HG03469 (cell line): ENCODE measurements around the gene DKK2.

Experiments
- ATAC-seq: cut with Tn5 transposase; IDR thresholded peaks from one replicate; pipeline ENCODE4 v1.9.1; 2021; ENCODE audit warnings: mild to moderate bottlenecking, moderate library complexity, moderate number of reproducible peaks; ENCODE audit not compliant: unreplicated experiment

The DKK2 gene

GRCh38 chr4:107017443-107018343 is 18.4 kb downstream of the DKK2 start:
- no peak for ATAC-seq

- no peak for ATAC-seq
Observed at GRCh38 chr4:107011312-107011711, 24.8 kb downstream of the DKK2 start.

- no peak for ATAC-seq
Observed at GRCh38 chr4:107009196-107009968, 26.7 kb downstream of the DKK2 start.

GRCh38 chr4:107008115-107008514 is 28.0 kb downstream of the DKK2 start:
- ATAC-seq, result no peak

GRCh38 chr4:107006218-107006617 is 29.9 kb downstream of the DKK2 start:
- ATAC-seq, result no peak

- no peak for ATAC-seq
Observed at GRCh38 chr4:106996490-106996889, 39.6 kb downstream of the DKK2 start.

- ATAC-seq, result no peak
Observed at GRCh38 chr4:106993827-106994226, 42.3 kb downstream of the DKK2 start.

GRCh38 chr4:106987311-106987710 is 48.8 kb downstream of the DKK2 start:
- ATAC-seq, result no peak

- ATAC-seq, result no peak
Observed at GRCh38 chr4:106986486-106986885, 49.6 kb downstream of the DKK2 start.

GRCh38 chr4:106985830-106986229 is 50.3 kb downstream of the DKK2 start:
- ATAC-seq, result no peak

GRCh38 chr4:106982711-106983211 is 53.4 kb downstream of the DKK2 start:
- ATAC-seq, result no peak

GRCh38 chr4:106981431-106981830 is 54.7 kb downstream of the DKK2 start:
- no peak for ATAC-seq

GRCh38 chr4:106979476-106979875 is 56.6 kb downstream of the DKK2 start:
- ATAC-seq, result no peak

GRCh38 chr4:106978046-106978774 is 57.9 kb downstream of the DKK2 start:
- no peak for ATAC-seq

GRCh38 chr4:106971636-106972035 is 64.5 kb downstream of the DKK2 start:
- no peak for ATAC-seq

- no peak for ATAC-seq
Observed at GRCh38 chr4:106967892-106968291, 68.2 kb downstream of the DKK2 start.

GRCh38 chr4:106953036-106953705 is 82.9 kb downstream of the DKK2 start:
- ATAC-seq, result no peak

- no peak for ATAC-seq
Observed at GRCh38 chr4:106951891-106952290, 84.2 kb downstream of the DKK2 start.

- ATAC-seq, result no peak
Observed at GRCh38 chr4:106941841-106942240, 94.3 kb downstream of the DKK2 start.

- no peak for ATAC-seq
Observed at GRCh38 chr4:106930522-106930921, 105.6 kb downstream of the DKK2 start.

- ATAC-seq, result no peak
Observed at GRCh38 chr4:106929248-106929647, 106.9 kb downstream of the DKK2 start.
